H1 (cell line): ENCODE results near the gene C17orf107. TPM values are rescaled to one million over a fixed set of nuclear protein-coding genes. Genes with fewer than 3 reads are reported as not detected.

ENCODE experiments used
- CTCF ChIA-PET: fragments of 300-600 bp; sonication (Branson Sonifier 250); formaldehyde crosslinking; loops from one replicate; lab custom pipeline; 2021; ENCODE audit not compliant: partially characterized antibody; lab: Charles Lee
- POLR2A ChIA-PET: fragments of 300-600 bp; sonication (Branson Sonifier 250); formaldehyde crosslinking; loops from one replicate; lab custom pipeline; 2021; ENCODE audit warnings: inconsistent platforms; ENCODE audit not compliant: partially characterized antibody; lab: Charles Lee
- DNase-seq, 2 experiments: peaks; one replicate each; pipeline versions ENCODE4 v3.0.0 to v3.0.0-alpha.2; 2010 to 2022; ENCODE audit warnings: low spot score in 2 of 2, low read depth in 1 of 2, mixed read lengths in 1 of 2
- FAIRE-seq: peaks from 2 replicates; lab custom pipeline; 2011; peaks lifted over from hg19 to GRCh38; lab: Jason Lieb, UNC
- H2AFZ ChIP-seq: 2 replicates; pipeline ENCODE4 v1.8.1; 2012; ENCODE audit warnings: low read length, inconsistent platforms
- H2AK5ac ChIP-seq: 2 replicates; pipeline ENCODE4 v1.6.1; 2013; ENCODE audit warnings: low read depth, low read length
- H2BK120ac ChIP-seq: replicated peaks from 2 replicates; pipeline ENCODE3; 2013; ENCODE audit warnings: low read depth, low read length, inconsistent platforms
- H2BK12ac ChIP-seq: 2 replicates; pipeline ENCODE4 v1.6.1; 2013; ENCODE audit warnings: low read depth, low read length
- H2BK15ac ChIP-seq: 2 replicates; pipeline ENCODE4 v1.6.1; 2013; ENCODE audit warnings: low read length
- H2BK20ac ChIP-seq: 2 replicates; pipeline ENCODE4 v1.6.1; 2013; ENCODE audit warnings: low read length
- H2BK5ac ChIP-seq: 2 replicates; pipeline ENCODE4 v1.6.1; 2013; ENCODE audit warnings: low read depth, low read length
- H3K14ac ChIP-seq: 2 replicates; pipeline ENCODE4 v1.6.1; 2013; ENCODE audit warnings: inconsistent platforms; ENCODE audit not compliant: insufficient read length
- H3K18ac ChIP-seq: 2 replicates; pipeline ENCODE4 v1.6.1; 2013; ENCODE audit warnings: low read length; ENCODE audit errors: extremely low read depth
- H3K23ac ChIP-seq: 2 replicates; pipeline ENCODE4 v1.6.1; 2013; ENCODE audit warnings: inconsistent platforms; ENCODE audit not compliant: insufficient read length
- H3K23me2 ChIP-seq: 2 replicates; pipeline ENCODE4 v1.6.1; 2013; ENCODE audit warnings: low read depth, low read length
- H3K27ac ChIP-seq: 2 replicates; pipeline ENCODE4 v1.6.1; 2011; ENCODE audit warnings: low read depth, low read length, inconsistent platforms
- H3K27me3 ChIP-seq, 4 experiments: replicated peaks in 1 of 4; 1 replicate in 1 of 4; 2 replicates in 3 of 4; pipeline versions ENCODE4 v1.6.1 to v1.8.1; 2011 to 2013; ENCODE audit warnings: low read length in 3 of 4, mild to moderate bottlenecking in 3 of 4, inconsistent platforms in 2 of 4, mixed read lengths in 2 of 4, moderate library complexity in 1 of 4; ENCODE audit not compliant: control insufficient read depth in 3 of 4, insufficient read depth in 3 of 4; ENCODE audit errors: extremely low read depth in 1 of 4
- H3K36me3 ChIP-seq, 4 experiments: 2 replicates each; pipeline versions ENCODE4 v1.6.1 to v1.8.1; 2011 to 2013; ENCODE audit warnings: mild to moderate bottlenecking in 4 of 4, low read length in 3 of 4, moderate library complexity in 2 of 4, control low read depth in 1 of 4, inconsistent platforms in 1 of 4; ENCODE audit not compliant: insufficient read depth in 4 of 4, control insufficient read depth in 2 of 4
- H3K4ac ChIP-seq: replicated peaks from 2 replicates; pipeline ENCODE3; 2013; ENCODE audit warnings: low read length, low read depth, mixed read lengths, inconsistent platforms; ENCODE audit not compliant: insufficient read length
- H3K4me1 ChIP-seq, 4 experiments: replicated peaks in 1 of 4; 1 replicate in 1 of 4; 2 replicates in 3 of 4; pipeline versions ENCODE4 v1.6.1 to v1.8.1; 2011 to 2013; ENCODE audit warnings: low read length in 3 of 4, inconsistent platforms in 2 of 4, mixed read lengths in 1 of 4; ENCODE audit not compliant: insufficient read depth in 4 of 4, control insufficient read depth in 3 of 4
- H3K4me2 ChIP-seq, 2 experiments: 2 replicates each; pipeline versions ENCODE4 v1.6.1 to v1.8.1; 2011 to 2013; ENCODE audit warnings: low read depth in 2 of 2, low read length in 2 of 2, control low read depth in 1 of 2, inconsistent platforms in 1 of 2, mild to moderate bottlenecking in 1 of 2; ENCODE audit not compliant: insufficient read depth in 1 of 2
- H3K4me3 ChIP-seq, 4 experiments: fragments of 200-600, 300-600 bp in 1 of 4; sonication (generic), shearing (Covaris generic), sonication (Bioruptor Twin) in 1 of 4; 2 replicates each; pipeline versions ENCODE4 v1.5.1 to v1.8.1; 2011 to 2016; ENCODE audit warnings: low read length in 4 of 4, low read depth in 3 of 4, control low read depth in 2 of 4, inconsistent platforms in 2 of 4, mild to moderate bottlenecking in 2 of 4, mixed read lengths in 1 of 4, moderate library complexity in 1 of 4; ENCODE audit not compliant: insufficient read depth in 2 of 4; ENCODE audit errors: extremely low read depth in 1 of 4
- H3K56ac ChIP-seq: replicated peaks from 2 replicates; pipeline ENCODE3; 2013; ENCODE audit warnings: low read depth, mild to moderate bottlenecking, mixed read lengths, low read length, inconsistent platforms; ENCODE audit not compliant: insufficient read length
- H3K79me1 ChIP-seq: 2 replicates; pipeline ENCODE4 v1.6.1; 2013; ENCODE audit warnings: low read depth, low read length, control low read depth
- H3K79me2 ChIP-seq, 2 experiments: 2 replicates each; pipeline versions ENCODE4 v1.6.1 to v1.8.1; 2012 to 2013; ENCODE audit warnings: low read length in 2 of 2, mild to moderate bottlenecking in 2 of 2, inconsistent platforms in 1 of 2; ENCODE audit not compliant: insufficient read depth in 2 of 2, control insufficient read depth in 1 of 2
- H3K9ac ChIP-seq, 4 experiments: replicated peaks in 1 of 4; 1 replicate in 1 of 4; 2 replicates in 3 of 4; pipeline versions ENCODE4 v1.6.1 to v1.8.1; 2011 to 2013; ENCODE audit warnings: low read depth in 3 of 4, low read length in 3 of 4, control low read depth in 2 of 4, mild to moderate bottlenecking in 2 of 4, moderate library complexity in 2 of 4, inconsistent platforms in 1 of 4; ENCODE audit errors: extremely low read depth in 1 of 4
- H3K9me3 ChIP-seq, 2 experiments: 2 replicates each; pipeline versions ENCODE4 v1.6.1 to v1.8.1; 2012 to 2013; ENCODE audit warnings: mild to moderate bottlenecking in 2 of 2, moderate library complexity in 2 of 2, control low read depth in 1 of 2, inconsistent platforms in 1 of 2, low read depth in 1 of 2, low read length in 1 of 2, mixed read lengths in 1 of 2; ENCODE audit not compliant: insufficient read depth in 2 of 2
- H4K20me1 ChIP-seq, 2 experiments: replicated peaks in 1 of 2; 2 replicates each; pipeline versions ENCODE3 to v1.8.1; 2011 to 2013; ENCODE audit warnings: inconsistent platforms in 2 of 2, low read length in 2 of 2, mild to moderate bottlenecking in 1 of 2; ENCODE audit not compliant: insufficient read depth in 2 of 2, control insufficient read depth in 1 of 2
- H4K5ac ChIP-seq: 2 replicates; pipeline ENCODE4 v1.6.1; 2013; ENCODE audit warnings: low read length, low read depth, mixed read lengths, inconsistent platforms; ENCODE audit not compliant: insufficient read length
- H4K8ac ChIP-seq: 2 replicates; pipeline ENCODE4 v1.8.0; 2013; ENCODE audit warnings: mild to moderate bottlenecking, moderate library complexity, low read length, inconsistent platforms; ENCODE audit not compliant: insufficient read depth; ENCODE audit errors: extremely low read depth
- H4K91ac ChIP-seq: replicated peaks from 2 replicates; pipeline ENCODE3; 2013; ENCODE audit warnings: low read length, mixed read lengths, inconsistent platforms; ENCODE audit not compliant: insufficient read length
- BRCA1 ChIP-seq: IDR thresholded peaks from 2 replicates; pipeline ENCODE4 v1.6.1; 2012; ENCODE audit warnings: low read depth, low read length, improper control_type of control experiment
- CBX8 ChIP-seq: fragments of 300-800, 300-1000 bp; sonication (generic); IDR thresholded peaks from 2 replicates; pipeline ENCODE4 v1.7.1; 2016; ENCODE audit warnings: low read depth, low read length, borderline replicate concordance
- GTF2F1 ChIP-seq: IDR thresholded peaks from 2 replicates; pipeline ENCODE4 v1.6.1; 2012; ENCODE audit warnings: low read depth, low read length, improper control_type of control experiment, borderline replicate concordance
- HDAC2 ChIP-seq, 2 experiments: fragments of 300-600 bp in 1 of 2; sonication (generic) in 1 of 2; IDR thresholded peaks; 2 replicates each; pipeline ENCODE4 v1.6.1; 2011 to 2012; ENCODE audit warnings: low read depth in 2 of 2, low read length in 2 of 2, mild to moderate bottlenecking in 2 of 2, moderate library complexity in 2 of 2, borderline replicate concordance in 1 of 2, inconsistent platforms in 1 of 2
- NRF1 ChIP-seq: IDR thresholded peaks from 2 replicates; pipeline ENCODE4 v1.6.1; 2011; ENCODE audit warnings: mild to moderate bottlenecking, low read depth, low read length, improper control_type of control experiment
- POLR2A ChIP-seq, 2 experiments: IDR thresholded peaks; 1 replicate in 1 of 2; 2 replicates in 1 of 2; pipeline ENCODE4 v1.6.1; 2011; ENCODE audit warnings: low read depth in 2 of 2, low read length in 2 of 2, mild to moderate bottlenecking in 2 of 2; ENCODE audit errors: control extremely low read depth in 1 of 2
- RBBP5 ChIP-seq: IDR thresholded peaks from 2 replicates; pipeline ENCODE4 v1.7.1; 2012; ENCODE audit warnings: low read depth, mild to moderate bottlenecking, inconsistent platforms, low read length, moderate library complexity, borderline replicate concordance
- SP2 ChIP-seq: IDR thresholded peaks from 2 replicates; pipeline ENCODE4 v1.6.1; 2012; ENCODE audit warnings: mild to moderate bottlenecking, low read length, inconsistent platforms
- TAF7 ChIP-seq: optimal IDR thresholded peaks from 2 replicates; pipeline ENCODE3; 2011; ENCODE audit warnings: low read depth, mild to moderate bottlenecking, inconsistent platforms, low read length, moderate library complexity, borderline replicate concordance
- USF2 ChIP-seq: IDR thresholded peaks from 2 replicates; pipeline ENCODE4 v1.6.1; 2011; ENCODE audit warnings: low read length, improper control_type of control experiment
- WGBS, 2 experiments: shearing (Covaris generic) in 1 of 2; methylation state at CpG; one replicate each; pipeline versions ENCODE4 v1.1.6 to v1.1.7; 2013 to 2015; ENCODE audit warnings: low lambda C conversion rate in 2 of 2, mixed read lengths in 2 of 2, inconsistent platforms in 1 of 2, low coverage in 1 of 2, missing lambda C conversion rate in 1 of 2; ENCODE audit not compliant: insufficient replicate concordance in 2 of 2, insufficient coverage in 1 of 2, insufficient read length in 1 of 2; ENCODE audit errors: extremely low coverage in 1 of 2, missing lambda C conversion rate in 1 of 2; 5-methylcytosine and 5-hydroxymethylcytosine counted together
- polyA plus RNA-seq, 7 experiments: library from polyadenylated mRNA; depleted of rRNA in 3 of 7; stranded (reverse) in 5 of 7; unstranded in 2 of 7; fragments of >200 nt in 5 of 7; fragments of 200-250 nt in 2 of 7; gene quantifications; 1 replicate in 5 of 7; 2 replicates in 1 of 7; 4 replicates in 1 of 7; pipeline versions ENCODE4 v1.2.1 to v1.2.3, GENCODE V29; 2011 to 2013; ENCODE audit warnings: missing spikeins in 2 of 7, mixed read lengths in 2 of 7
- total RNA-seq: library from RNA; stranded (reverse); fragmentation: NEBNext Ultra II Directional; extraction: Animal tissue kit (Norgen Biotek cat#: 25700); gene quantifications from 2 replicates; pipeline ENCODE4 v1.2.1, GENCODE V29; 2021

C17orf107 gene
- total and polyA plus RNA-seq, 2 of the 8 experiments (the other 6 are each of a cell fraction or from before 2014, with no cell fraction given), result 0.39 to 0.45 TPM

DNA sequence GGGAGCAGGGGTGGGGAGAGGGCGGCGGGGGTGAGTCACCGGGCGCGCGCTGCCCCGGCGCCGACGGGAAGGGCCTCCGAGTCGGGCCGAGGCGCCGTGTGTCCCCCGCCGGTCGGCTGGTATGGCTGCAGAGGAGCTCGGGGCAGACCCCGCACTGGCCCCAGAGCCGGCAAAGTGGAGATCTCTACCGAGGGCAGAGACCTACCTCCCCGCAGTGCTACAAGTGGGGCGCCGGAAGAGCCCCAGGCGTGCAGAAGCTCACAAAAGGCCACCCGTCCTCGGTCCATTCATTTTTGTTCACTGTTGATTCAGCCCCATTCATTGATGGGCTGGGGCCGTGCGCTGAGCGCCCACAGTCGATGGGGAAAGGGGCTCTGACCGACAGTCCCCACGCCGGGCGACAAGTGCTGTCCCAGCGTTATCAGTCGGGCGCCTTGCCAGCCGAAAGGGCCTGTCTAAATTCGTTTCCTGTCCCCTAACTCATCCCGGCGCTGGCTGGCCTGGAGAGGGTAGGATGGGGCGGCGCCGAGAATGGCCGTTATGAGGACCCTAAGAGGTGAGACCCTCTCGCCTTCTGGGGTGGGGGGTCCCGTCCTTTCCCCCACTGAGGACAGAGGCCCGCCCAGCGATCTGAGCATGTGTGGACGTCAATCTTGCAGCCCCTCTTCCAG is 50.9 kb downstream of the C17orf107 start:
- Histone ChIP-seq H3K23me2 (peaks cover 14% of the 10 kb centered on the region), H3K4me2 (peak overlapping the region; percentile 95 to 97), H3K27ac (peak overlapping the region; percentile 79), H4K20me1 (peaks cover 14 to 16% of the 10 kb centered on the region in 2 experiments), H4K8ac (peak overlapping the region; percentile 85), H4K5ac (peak overlapping the region; percentile 87), H3K27me3 (no peaks in the 10 kb centered on the region), H3K79me1 (0 out of 2 replicates have a peak, but pooled peaks cover 2% of the 10 kb centered on the region), H3K23ac (no peak overlapping the region), H3K4ac (peak overlapping the region; percentile 88), H3K36me3 (peaks cover 0 to 19% (median 15%) of the 10 kb centered on the region in 4 experiments; a peak in 7 of 8 replicates), H3K9me3 (no peaks in the 10 kb centered on the region), H2AFZ (no peak overlapping the region), H3K4me3 (peak overlapping the region; percentile 69 to 97 (median 80)), H2BK15ac (peak overlapping the region; percentile 88; the same call in 1 of the 2 replicates), H3K56ac (peak overlapping the region; percentile 34), H2BK120ac (no peak overlapping the region), H2BK5ac (peak overlapping the region; percentile 95; the same call in 1 of the 2 replicates), H2BK12ac (peak overlapping the region; percentile 43; the same call in 1 of the 2 replicates), H3K9ac (peak overlapping the region in 3 of 4 experiments; percentile 13 to 76 (median 58); a peak in 5 of 7 replicates), H3K18ac (peak overlapping the region; percentile 93), H2AK5ac (no peak overlapping the region), H3K4me1 (peaks cover 4 to 17% (median 12%) of the 10 kb centered on the region in 4 experiments), H3K14ac (no peak overlapping the region), H3K79me2 (peaks cover 8 to 30% of the 10 kb centered on the region in 2 experiments), H4K91ac (peak overlapping the region; percentile 95), H2BK20ac (no peak overlapping the region)
- DNase-seq, result peak in 1 of 2 experiments; percentile 77
- ChIA-PET CTCF (interaction anchor here (1.0 to 2.1 kb wide), 5 partner anchors 10 to 111 kb away, joined by 3 to 5 read pairs (median 4); partner anchors contain the start of genes RNF167 and SLC25A11), POLR2A (interaction anchor here (0.7 to 32.4 kb wide), 10 partner anchors 3 to 241 kb away, joined by 3 to 987 read pairs (median 4); partner anchors contain the start of genes ENO3, GP1BA, PFN1 and RNF167)
- FAIRE-seq, result no peak
- WGBS, 2 experiments, result 1% methylated on average over 35 of the region's 52 CpGs; no CpG with 5 or more reads in 1 of the 2 experiments
- no peak for TF ChIP-seq GTF2F1
- peak in 1 of 2 experiments; percentile 50; a peak in 1 of 3 replicates for TF ChIP-seq POLR2A (IDR thresholded peaks at IDR 0.05; ENCODE audit: control extremely low read depth in 1 of 2, low read depth in 2 of 2, low read length in 2 of 2)
- no peak for TF ChIP-seq BRCA1
- TF ChIP-seq HDAC2 (IDR thresholded peaks at IDR 0.05; ENCODE audit: borderline replicate concordance in 1 of 2, low read depth in 2 of 2, low read length in 2 of 2), result no peak; a peak in 1 of 4 replicates
- peak; percentile 36 for TF ChIP-seq TAF7
- TF ChIP-seq SP2, result no peak
- peak; percentile 36; the same call in 1 of the 2 replicates for TF ChIP-seq RBBP5
- no peak for TF ChIP-seq USF2
- no peak for TF ChIP-seq NRF1
- no peak for TF ChIP-seq CBX8
